H9 (cell line): ENCODE data around the gene OR11H6. TPM values are rescaled to one million over a fixed set of nuclear protein-coding genes. Genes with fewer than 3 reads are reported as not detected.

Source experiments
- DNase-seq: peaks from one replicate; pipeline ENCODE4 v3.0.0-alpha.2; 2017
- H2AFZ ChIP-seq: one replicate; pipeline ENCODE4 v1.6.1; 2013; ENCODE audit warnings: mild to moderate bottlenecking, low read length, control low read depth, moderate library complexity
- H2AK5ac ChIP-seq: 2 replicates; pipeline ENCODE4 v1.6.1; 2013; ENCODE audit warnings: low read length, control low read depth, mixed read lengths; ENCODE audit not compliant: insufficient read length
- H2BK120ac ChIP-seq: one replicate; pipeline ENCODE4 v1.6.1; 2013; ENCODE audit warnings: low read depth, mild to moderate bottlenecking, low read length, control low read depth, inconsistent platforms; ENCODE audit not compliant: poor library complexity, severe bottlenecking
- H2BK12ac ChIP-seq: 2 replicates; pipeline ENCODE4 v1.6.1; 2013; ENCODE audit warnings: low read length, control low read depth, mixed read lengths, low read depth; ENCODE audit not compliant: insufficient read length
- H2BK15ac ChIP-seq: 2 replicates; pipeline ENCODE4 v1.6.1; 2013; ENCODE audit warnings: low read depth, low read length, control low read depth
- H2BK20ac ChIP-seq: one replicate; pipeline ENCODE4 v1.6.1; 2013; ENCODE audit warnings: low read depth, mild to moderate bottlenecking, low read length, control low read depth, inconsistent platforms; ENCODE audit not compliant: poor library complexity, severe bottlenecking
- H2BK5ac ChIP-seq: 2 replicates; pipeline ENCODE4 v1.6.1; 2013; ENCODE audit warnings: low read length, control low read depth, mixed read lengths; ENCODE audit not compliant: insufficient read length
- H3K14ac ChIP-seq: 2 replicates; pipeline ENCODE4 v1.6.1; 2013; ENCODE audit warnings: low read length, control low read depth; ENCODE audit not compliant: insufficient read depth
- H3K18ac ChIP-seq: 2 replicates; pipeline ENCODE4 v1.6.1; 2013; ENCODE audit warnings: low read depth, mild to moderate bottlenecking, mixed read lengths, low read length, control low read depth; ENCODE audit not compliant: insufficient read length
- H3K23ac ChIP-seq: 2 replicates; pipeline ENCODE4 v1.6.1; 2013; ENCODE audit warnings: low read length, control low read depth, mixed read lengths, low read depth; ENCODE audit not compliant: insufficient read length
- H3K23me2 ChIP-seq: 2 replicates; pipeline ENCODE4 v1.6.1; 2013; ENCODE audit warnings: low read depth, mild to moderate bottlenecking, mixed read lengths, low read length, control low read depth; ENCODE audit not compliant: insufficient read length, poor library complexity, severe bottlenecking
- H3K27ac ChIP-seq: 2 replicates; pipeline ENCODE4 v1.5.1; 2013; ENCODE audit warnings: low read length, control low read depth, mixed read lengths, low read depth; ENCODE audit not compliant: insufficient read length
- H3K27me3 ChIP-seq: 2 replicates; pipeline ENCODE4 v1.6.1; 2013; ENCODE audit warnings: low read length, control low read depth, inconsistent platforms; ENCODE audit not compliant: insufficient read depth
- H3K4ac ChIP-seq: 2 replicates; pipeline ENCODE4 v1.6.1; 2013; ENCODE audit warnings: low read depth, mild to moderate bottlenecking, control low read depth, inconsistent platforms, low read length, moderate library complexity
- H3K4me1 ChIP-seq: 2 replicates; pipeline ENCODE4 v1.6.1; 2013; ENCODE audit warnings: low read length, control low read depth, inconsistent platforms; ENCODE audit not compliant: insufficient read depth
- H3K4me2 ChIP-seq: 2 replicates; pipeline ENCODE4 v1.6.1; 2013; ENCODE audit warnings: low read length, control low read depth, mixed read lengths; ENCODE audit not compliant: insufficient read length, insufficient read depth
- H3K56ac ChIP-seq: 2 replicates; pipeline ENCODE4 v1.6.1; 2013; ENCODE audit warnings: low read depth, mild to moderate bottlenecking, mixed read lengths, low read length, control low read depth; ENCODE audit not compliant: insufficient read length
- H3K79me1 ChIP-seq: 2 replicates; pipeline ENCODE4 v1.6.1; 2013; ENCODE audit warnings: low read depth, mild to moderate bottlenecking, moderate library complexity, low read length, control low read depth, inconsistent platforms; ENCODE audit not compliant: insufficient read depth, poor library complexity, severe bottlenecking
- H3K79me2 ChIP-seq: 2 replicates; pipeline ENCODE4 v1.6.1; 2013; ENCODE audit warnings: low read length, control low read depth, inconsistent platforms; ENCODE audit not compliant: insufficient read depth
- H3K9ac ChIP-seq: 2 replicates; pipeline ENCODE4 v1.6.1; 2013; ENCODE audit warnings: low read length, control low read depth, mixed read lengths; ENCODE audit not compliant: insufficient read length; ENCODE audit errors: extremely low read depth
- H3K9me3 ChIP-seq: one replicate; pipeline ENCODE4 v1.6.1; 2013; ENCODE audit warnings: low read depth, low read length, inconsistent platforms; ENCODE audit not compliant: control insufficient read depth
- H3T11ph ChIP-seq: one replicate; pipeline ENCODE4 v1.6.1; 2013; ENCODE audit warnings: mild to moderate bottlenecking, low read length, control low read depth, inconsistent platforms
- H4K20me1 ChIP-seq: one replicate; pipeline ENCODE4 v1.6.1; 2013; ENCODE audit not compliant: control insufficient read depth, insufficient read length, insufficient read depth
- H4K5ac ChIP-seq: 2 replicates; pipeline ENCODE4 v1.6.1; 2013; ENCODE audit warnings: low read depth, mild to moderate bottlenecking, mixed read lengths, low read length, control low read depth; ENCODE audit not compliant: insufficient read length
- H4K8ac ChIP-seq: replicated peaks from 2 replicates; pipeline ENCODE4 v1.6.1; 2013; ENCODE audit warnings: low read length, control low read depth, mixed read lengths, low read depth; ENCODE audit not compliant: insufficient read length
- H4K91ac ChIP-seq: 2 replicates; pipeline ENCODE4 v1.6.1; 2013; ENCODE audit warnings: low read depth, mild to moderate bottlenecking, moderate library complexity, mixed read lengths, low read length, control low read depth; ENCODE audit not compliant: insufficient read length
- H3K27ac Mint-ChIP-seq, 3 experiments: 2 replicates in 2 of 3; 3 replicates in 1 of 3; pipeline ENCODE4 v1.8.0; 2020 to 2021; ENCODE audit warnings: mixed read lengths in 3 of 3, mild to moderate bottlenecking in 1 of 3, moderate library complexity in 1 of 3
- H3K27me3 Mint-ChIP-seq: 2 replicates; pipeline ENCODE4 v1.8.0; 2021; ENCODE audit warnings: low read depth, mild to moderate bottlenecking, moderate library complexity, mixed read lengths
- H3K36me3 Mint-ChIP-seq, 3 experiments: 2 replicates in 2 of 3; 3 replicates in 1 of 3; pipeline ENCODE4 v1.8.0; 2020 to 2021; ENCODE audit warnings: low read depth in 3 of 3, mixed read lengths in 3 of 3; ENCODE audit not compliant: insufficient read depth in 1 of 3
- H3K4me1 Mint-ChIP-seq, 2 experiments: 2 replicates each; pipeline ENCODE4 v1.8.0; 2020; ENCODE audit warnings: mixed read lengths in 2 of 2
- H3K4me3 Mint-ChIP-seq, 2 experiments: 2 replicates in 1 of 2; 3 replicates in 1 of 2; pipeline ENCODE4 v1.8.0; 2020 to 2021; ENCODE audit warnings: mild to moderate bottlenecking in 2 of 2, mixed read lengths in 2 of 2, moderate library complexity in 1 of 2
- H3K9me3 Mint-ChIP-seq, 2 experiments: 2 replicates in 1 of 2; 3 replicates in 1 of 2; pipeline ENCODE4 v1.8.0; 2020; ENCODE audit warnings: mild to moderate bottlenecking in 2 of 2, mixed read lengths in 2 of 2, moderate library complexity in 1 of 2
- WGBS: extraction: QIAGEN DNeasy Blood & Tissue Kit; methylation state at CpG from one replicate; pipeline ENCODE4 v1.1.7; 2013; ENCODE audit warnings: missing lambda C conversion rate, low lambda C conversion rate, mixed read lengths; ENCODE audit not compliant: insufficient read length; ENCODE audit errors: extremely low coverage; 5-methylcytosine and 5-hydroxymethylcytosine counted together
- total RNA-seq: library from RNA; stranded (reverse); gene quantifications from 2 replicates; pipeline ENCODE4 v1.2.1, GENCODE V29; 2021
- TF ChIP-seq, protein P1 (sequence below): fragments of 200-600 bp; sonication (generic); conservative IDR thresholded peaks from 3 replicates; pipeline ENCODE4 v1.8.0; 2021; ENCODE audit warnings: antibody characterized with exemption, mild to moderate bottlenecking

OR11H6 gene
- total RNA-seq, 1 experiment from 2014 or later: not detected

DNA sequence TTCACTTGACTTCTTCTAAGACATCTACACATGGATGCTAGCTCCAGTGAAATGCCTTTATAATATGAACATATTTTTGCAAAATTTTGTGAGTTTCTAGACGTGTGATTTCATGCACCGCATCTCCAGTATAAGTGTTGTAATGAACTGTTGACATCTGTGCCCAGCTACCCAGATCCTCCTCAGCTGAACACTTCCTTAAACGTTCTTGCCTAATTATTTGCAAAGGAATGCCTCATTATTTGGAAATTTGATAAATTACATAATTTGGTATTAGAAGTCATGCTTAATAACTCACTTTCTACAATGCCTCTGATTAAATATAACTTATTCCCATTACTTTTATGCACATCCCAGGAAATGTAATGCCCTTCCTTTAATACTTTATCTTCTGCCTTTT lies 18.8 kb upstream of the OR11H6 start:
- H2BK20ac ChIP-seq: no peak overlapping the region
- no peaks in the 10 kb centered on the region for H3K27me3 ChIP-seq
- no peak overlapping the region for H2BK120ac ChIP-seq
- DNase-seq: no peak
- H3K9me3 Mint-ChIP-seq: peaks cover 78 to 81% of the 10 kb centered on the region in 2 experiments
- no peaks in the 10 kb centered on the region for H3K4me1 Mint-ChIP-seq
- no peak overlapping the region for H3K23ac ChIP-seq
- no peak overlapping the region for H2AFZ ChIP-seq
- H2BK15ac ChIP-seq: no peak overlapping the region
- TF ChIP-seq, protein P1, sequence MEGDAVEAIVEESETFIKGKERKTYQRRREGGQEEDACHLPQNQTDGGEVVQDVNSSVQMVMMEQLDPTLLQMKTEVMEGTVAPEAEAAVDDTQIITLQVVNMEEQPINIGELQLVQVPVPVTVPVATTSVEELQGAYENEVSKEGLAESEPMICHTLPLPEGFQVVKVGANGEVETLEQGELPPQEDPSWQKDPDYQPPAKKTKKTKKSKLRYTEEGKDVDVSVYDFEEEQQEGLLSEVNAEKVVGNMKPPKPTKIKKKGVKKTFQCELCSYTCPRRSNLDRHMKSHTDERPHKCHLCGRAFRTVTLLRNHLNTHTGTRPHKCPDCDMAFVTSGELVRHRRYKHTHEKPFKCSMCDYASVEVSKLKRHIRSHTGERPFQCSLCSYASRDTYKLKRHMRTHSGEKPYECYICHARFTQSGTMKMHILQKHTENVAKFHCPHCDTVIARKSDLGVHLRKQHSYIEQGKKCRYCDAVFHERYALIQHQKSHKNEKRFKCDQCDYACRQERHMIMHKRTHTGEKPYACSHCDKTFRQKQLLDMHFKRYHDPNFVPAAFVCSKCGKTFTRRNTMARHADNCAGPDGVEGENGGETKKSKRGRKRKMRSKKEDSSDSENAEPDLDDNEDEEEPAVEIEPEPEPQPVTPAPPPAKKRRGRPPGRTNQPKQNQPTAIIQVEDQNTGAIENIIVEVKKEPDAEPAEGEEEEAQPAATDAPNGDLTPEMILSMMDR: no peak
- H3K4me3 Mint-ChIP-seq: no peak overlapping the region
- peaks cover 0 to 17% (median 0%) of the 10 kb centered on the region in 3 experiments; a peak in 4 of 7 replicates for H3K36me3 Mint-ChIP-seq
- H3K9ac ChIP-seq: no peak overlapping the region
- H4K8ac ChIP-seq: no peak overlapping the region
- H3K23me2 ChIP-seq: no peaks in the 10 kb centered on the region
- no peak overlapping the region for H2AK5ac ChIP-seq
- H3T11ph ChIP-seq: no peak overlapping the region
- no peak overlapping the region for H4K91ac ChIP-seq
- H3K4me2 ChIP-seq: no peak overlapping the region
- no peak overlapping the region for H3K27ac ChIP-seq
- peaks cover 64% of the 10 kb centered on the region for H3K9me3 ChIP-seq
- H2BK5ac ChIP-seq: no peak overlapping the region
- no peak overlapping the region for H4K5ac ChIP-seq
- no peak overlapping the region for H3K18ac ChIP-seq
- no peak overlapping the region for H2BK12ac ChIP-seq
- no peaks in the 10 kb centered on the region for H4K20me1 ChIP-seq
- no peaks in the 10 kb centered on the region for H3K79me2 ChIP-seq
- no CpG with 5 or more reads among the region's 3 CpGs for WGBS
- H3K4ac ChIP-seq: no peak overlapping the region
- peaks cover 3% of the 10 kb centered on the region; the same call in 1 of the 2 replicates for H3K27me3 Mint-ChIP-seq
- H3K79me1 ChIP-seq: no peaks in the 10 kb centered on the region
- no peak overlapping the region for H3K14ac ChIP-seq
- H3K56ac ChIP-seq: no peak overlapping the region
- H3K27ac Mint-ChIP-seq: no peak overlapping the region
- no peaks in the 10 kb centered on the region for H3K4me1 ChIP-seq
